ELF-1 (cell line): ENCODE results near the gene GMDS.
"Not testable (repeated sequence)": the region's sequence is repeated elsewhere in the genome, so short reads cannot be mapped to it uniquely, and the experiment has no call there.

Experiments used
- DNase-seq: peaks from one replicate; pipeline ENCODE4 v3.0.0-alpha.2; 2016; ENCODE audit warnings: low read depth, low spot score

The GMDS gene

GRCh38 chr6:1713016-1713600 is 532.3 kb downstream of the GMDS start:
- DNase-seq: no peak

GRCh38 chr6:1712451-1712850 is 533.0 kb downstream of the GMDS start:
- DNase-seq: no peak

- DNase-seq: no peak
Observed at GRCh38 chr6:1711136-1711535, 534.3 kb downstream of the GMDS start.

GRCh38 chr6:1709234-1709641 is 536.2 kb downstream of the GMDS start:
- no peak for DNase-seq

GRCh38 chr6:1708820-1709219 is 536.6 kb downstream of the GMDS start:
- no peak for DNase-seq

DNA sequence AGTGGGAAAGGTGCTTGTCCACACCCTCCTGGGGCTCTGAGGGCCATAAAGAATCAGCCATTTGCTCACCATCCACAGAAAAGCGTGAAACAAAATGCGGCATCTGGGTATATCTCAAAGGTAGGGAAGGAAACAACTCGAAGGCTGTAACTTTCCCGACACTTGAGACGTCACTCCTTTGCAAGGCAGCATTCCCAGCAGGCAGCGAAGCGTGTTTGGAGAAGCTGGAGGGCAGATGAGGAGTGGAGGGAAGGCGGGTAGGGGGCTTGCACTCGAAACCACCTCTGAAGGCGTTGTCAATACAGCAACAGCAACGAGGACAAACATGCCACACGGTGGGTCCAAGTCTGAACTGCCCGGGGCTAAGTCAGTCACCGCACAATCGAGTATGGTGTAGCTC is 537.3 kb downstream of the GMDS start:
- DNase-seq: peak; percentile 66

DNA sequence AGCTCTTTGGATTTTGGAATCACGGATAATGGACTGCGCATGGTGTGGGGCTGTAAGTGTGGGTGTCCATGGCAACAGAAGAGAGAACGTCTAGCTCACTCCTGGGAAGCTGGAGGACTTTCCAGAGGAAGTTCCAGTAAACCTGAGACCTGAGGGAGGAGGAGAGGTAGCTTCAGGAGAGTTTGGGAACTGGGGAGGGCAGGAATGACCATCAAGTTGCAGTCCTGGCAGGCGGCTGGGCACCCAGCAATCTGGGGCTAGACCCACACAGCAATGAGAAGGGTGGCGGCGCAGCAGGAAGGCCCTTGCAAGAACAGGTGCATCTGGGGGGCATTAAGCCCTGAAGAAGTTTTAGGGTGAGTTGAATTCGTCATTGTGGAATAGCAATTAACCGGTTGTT is 539.8 kb downstream of the GMDS start:
- DNase-seq: no peak

- DNase-seq: no peak
Observed at GRCh38 chr6:1705183-1705582, 540.2 kb downstream of the GMDS start.

DNA sequence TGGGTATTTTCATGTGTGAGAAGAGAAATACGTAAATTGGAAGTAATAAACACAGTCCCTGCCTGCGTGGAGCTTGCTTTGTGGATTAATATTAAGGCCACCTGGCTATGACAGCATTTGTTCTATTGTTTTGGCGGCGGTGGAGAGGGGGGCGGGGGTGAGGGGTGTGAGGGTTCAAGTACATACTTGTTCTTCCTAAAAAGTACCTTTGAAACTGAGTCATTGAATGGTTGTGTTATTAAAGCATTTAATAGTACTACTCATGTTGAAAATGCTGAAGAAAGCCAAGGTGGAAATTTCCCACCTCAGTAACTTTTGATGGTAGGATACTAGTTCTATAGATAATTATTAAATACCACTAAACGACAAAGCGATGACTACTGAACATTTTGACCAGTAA is 540.7 kb downstream of the GMDS start:
- DNase-seq: no peak

- no peak for DNase-seq
Observed at GRCh38 chr6:1703923-1704322, 541.5 kb downstream of the GMDS start.

GRCh38 chr6:1703091-1703855 is 542.1 kb downstream of the GMDS start:
- no peak for DNase-seq

- no peak for DNase-seq
Observed at GRCh38 chr6:1702580-1703051, 542.8 kb downstream of the GMDS start.

- DNase-seq: peak; percentile 36
Observed at GRCh38 chr6:1701668-1702353, 543.6 kb downstream of the GMDS start.

DNA sequence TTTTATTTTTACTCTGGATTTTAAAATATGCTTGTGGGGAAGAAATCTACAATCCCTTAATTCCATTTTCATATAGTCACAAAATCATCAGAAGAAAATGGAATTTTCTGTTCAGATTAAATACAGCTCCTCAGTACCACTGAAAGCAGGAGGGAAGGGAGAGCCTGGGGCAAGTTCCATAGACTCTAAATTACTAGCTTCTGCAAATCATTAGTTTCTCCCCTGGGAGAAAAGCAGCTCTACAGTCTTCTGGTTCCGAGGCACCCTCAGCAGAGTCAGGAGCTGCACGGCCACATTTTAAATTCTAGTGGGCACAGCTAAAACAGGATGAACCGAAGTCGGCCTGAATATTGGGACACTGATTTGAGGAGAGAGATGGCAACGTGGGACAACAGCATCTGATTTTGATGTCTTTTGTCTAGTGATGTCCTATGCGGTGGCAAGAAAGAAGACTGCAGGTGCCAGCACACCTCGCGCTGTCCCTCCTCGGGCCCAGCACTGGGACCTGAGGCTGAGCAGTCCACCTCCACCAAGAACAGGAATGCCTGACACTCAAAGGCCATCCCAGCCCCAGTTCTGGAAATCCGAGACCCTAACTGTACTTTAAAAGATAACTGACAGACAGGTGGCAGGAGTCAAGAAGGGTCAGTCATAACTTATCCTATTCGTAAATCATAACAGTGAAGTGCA is 545.0 kb downstream of the GMDS start:
- DNase-seq: no peak

GRCh38 chr6:1698527-1698926 is 546.9 kb downstream of the GMDS start:
- no peak for DNase-seq

GRCh38 chr6:1697688-1698351 is 547.6 kb downstream of the GMDS start:
- no peak for DNase-seq

GRCh38 chr6:1696463-1696850 is 548.9 kb downstream of the GMDS start:
- no peak for DNase-seq

DNA sequence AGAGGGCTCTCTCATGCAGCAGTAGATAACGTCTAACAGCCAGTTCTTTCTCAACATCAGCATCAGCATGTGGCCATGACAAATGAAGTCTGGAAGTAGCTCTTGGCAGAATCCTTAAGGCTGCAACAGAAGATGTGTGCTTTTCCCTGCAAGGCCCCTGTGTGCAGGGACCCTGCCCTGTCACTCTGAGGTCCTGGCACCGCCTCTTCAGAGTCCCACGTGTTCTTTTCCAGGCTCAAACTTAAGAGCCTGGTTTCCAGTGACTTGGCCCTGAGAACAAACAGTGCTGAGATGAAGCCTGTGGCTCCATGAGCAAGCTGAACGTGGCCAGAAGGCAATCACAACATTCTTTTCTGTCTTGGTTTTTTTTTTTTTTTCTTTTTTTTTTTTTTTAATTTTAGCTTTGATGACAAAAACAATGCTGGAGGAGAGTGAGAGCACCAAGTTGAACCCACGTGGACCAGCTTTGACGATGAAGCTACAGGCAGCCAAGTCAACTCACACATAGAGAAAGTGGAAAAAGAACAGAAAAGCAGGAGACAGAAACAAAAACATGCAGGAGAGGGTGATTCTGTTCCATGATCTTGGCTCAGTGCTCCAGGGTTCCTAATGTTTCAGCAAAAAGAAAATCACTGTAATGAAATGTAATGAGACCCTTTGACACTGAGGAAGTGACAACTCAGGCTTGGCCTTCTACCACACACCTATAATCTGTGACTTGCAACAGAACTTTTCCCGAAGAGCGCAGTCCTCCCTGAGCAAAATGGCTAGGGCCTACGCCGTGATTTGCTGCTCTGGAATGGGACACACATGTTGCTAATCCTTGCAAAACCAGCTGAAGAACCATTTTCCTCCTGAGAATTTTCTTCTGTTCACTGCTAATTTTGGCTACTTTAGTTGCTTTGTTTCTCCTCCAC is 549.6 kb downstream of the GMDS start:
- DNase-seq: no peak

- not testable (repeated sequence) for DNase-seq
Observed at GRCh38 chr6:1691828-1692227, 553.6 kb downstream of the GMDS start.

DNA sequence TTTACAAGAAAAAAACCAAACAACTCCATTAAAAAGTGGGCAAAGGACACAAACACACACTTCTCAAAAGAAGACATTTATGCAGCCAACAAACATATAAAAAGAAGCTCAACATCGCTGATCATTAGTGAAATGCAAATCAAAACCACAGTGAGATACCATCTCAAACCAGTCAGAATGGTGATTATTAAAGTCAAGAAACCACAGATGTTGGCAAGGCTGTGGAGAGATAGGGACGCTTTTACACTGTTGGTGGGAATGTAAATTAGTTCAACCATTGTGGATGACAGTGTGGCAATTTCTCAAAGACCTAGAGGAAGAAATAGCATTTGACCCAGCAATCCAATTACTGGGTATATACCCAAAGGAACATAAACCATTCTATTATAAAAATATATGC is 554.7 kb downstream of the GMDS start:
- not testable (repeated sequence) for DNase-seq

- no peak for DNase-seq
Observed at GRCh38 chr6:1689141-1689540, 556.3 kb downstream of the GMDS start.
